HL-60/S4 (cell line): ENCODE data around the gene MLKL.
"Not testable (repeated sequence)": the region's sequence is repeated elsewhere in the genome, so short reads cannot be mapped to it uniquely, and the experiment has no call there.

Source experiments
- in situ Hi-C: fragments of 300-500 bp; cut with MboI; formaldehyde crosslinking; loops from 2 replicates; pipeline ENCODE4 v1.14.3; 2022; ENCODE audit warnings: low sequenced_read_pairs

Gene MLKL

DNA sequence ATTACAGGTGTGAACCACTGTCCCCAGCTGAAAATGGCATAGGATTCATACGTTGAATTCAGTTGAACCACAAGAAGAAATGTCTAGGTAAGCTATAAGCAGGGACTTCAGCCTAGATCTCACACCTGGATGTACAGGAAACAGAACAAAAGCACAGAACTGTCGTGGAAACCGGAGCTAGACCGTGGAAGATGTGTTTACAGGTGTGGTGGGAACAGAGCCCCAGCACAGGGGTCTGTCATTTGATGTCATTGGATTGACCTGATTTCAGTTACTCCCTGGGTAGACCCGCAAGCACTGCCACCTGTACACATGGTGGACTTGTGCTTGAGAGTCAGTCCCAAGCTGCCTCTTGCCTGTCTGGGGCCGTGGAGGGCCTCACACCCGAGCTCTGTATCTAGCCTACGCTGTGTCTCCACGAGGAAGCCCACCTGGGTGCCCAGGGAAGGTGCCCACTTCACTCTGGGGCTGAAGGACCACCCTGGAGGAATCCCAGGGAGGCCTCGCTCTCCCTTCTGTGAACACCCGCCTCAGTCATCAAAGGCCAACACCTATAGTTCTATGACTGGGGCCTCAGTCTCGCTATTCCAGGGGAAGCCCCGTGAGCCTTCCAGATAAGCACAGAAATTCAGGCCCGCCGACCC lies 32.2 kb upstream of the MLKL start:
- in situ Hi-C loops: no loop called here

DNA sequence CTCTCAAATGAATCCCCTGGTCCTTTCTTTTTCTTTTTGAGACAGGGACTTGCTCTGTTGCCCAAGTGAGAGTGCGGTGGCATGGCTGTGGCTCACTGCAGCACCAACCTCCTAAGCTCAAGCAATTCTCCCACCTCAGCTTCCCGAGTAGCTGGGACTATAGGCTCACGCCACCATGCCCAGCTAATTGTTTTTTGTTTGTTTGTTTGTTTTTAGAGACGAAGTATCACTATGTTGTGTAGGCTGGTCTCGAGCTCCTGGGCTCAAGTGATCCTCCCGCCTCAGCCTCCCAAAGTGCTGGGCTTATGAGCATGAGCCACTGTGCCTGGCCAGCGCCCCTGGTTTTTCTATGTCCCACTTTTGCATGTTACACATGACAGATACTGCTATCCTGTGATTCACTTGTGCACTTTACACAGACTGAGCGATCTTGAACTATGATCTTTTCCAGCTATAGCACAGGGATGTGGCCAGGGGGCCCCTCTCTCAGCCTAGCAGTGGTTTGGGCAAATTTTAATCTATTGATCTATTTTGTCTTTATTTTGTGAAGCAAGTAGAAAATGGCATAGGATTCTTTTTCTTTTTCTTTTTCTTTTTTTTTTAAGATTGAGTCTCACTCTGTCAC lies 31.3 kb upstream of the MLKL start:
- in situ Hi-C loops: no loop called here

- in situ Hi-C loops: no loop called here
These were observed 29.4 kb upstream of the MLKL start for GRCh38 chr16:74729783-74730683.

GRCh38 chr16:74727903-74728302 lies 27.2 kb upstream of the MLKL start:
- in situ Hi-C loops: no loop called here

- in situ Hi-C loops: no loop called here
These were observed 26.1 kb upstream of the MLKL start for GRCh38 chr16:74726716-74727115.

- in situ Hi-C loops: no loop called here
These were observed 25.2 kb upstream of the MLKL start for GRCh38 chr16:74725651-74726455.

- in situ Hi-C loops: no loop called here
These were observed 24.3 kb upstream of the MLKL start for GRCh38 chr16:74724820-74725549.

DNA sequence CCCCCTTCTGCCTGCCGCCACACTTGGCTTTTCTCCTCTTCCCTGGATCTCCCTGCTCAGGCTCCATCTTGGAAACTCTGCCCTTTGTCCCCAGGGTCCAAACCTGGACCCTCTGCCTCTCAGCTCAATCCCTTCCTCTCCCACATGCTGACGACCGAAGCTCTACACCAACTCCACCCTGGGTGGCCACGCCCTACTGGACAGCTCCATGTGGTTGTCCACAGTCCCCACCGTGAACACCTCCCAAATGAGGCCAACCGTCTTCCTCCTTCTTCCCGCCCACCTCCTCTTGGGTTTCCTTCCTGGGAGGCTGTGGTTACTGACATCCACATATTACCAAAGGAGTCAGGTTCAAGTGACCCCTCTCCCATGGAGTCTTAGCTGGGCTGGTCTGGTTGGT lies 22.6 kb upstream of the MLKL start:
- in situ Hi-C loops: no loop called here

- in situ Hi-C loops: not testable (repeated sequence)
These were observed 21.5 kb upstream of the MLKL start for GRCh38 chr16:74722156-74722555.

- in situ Hi-C loops: no loop called here
These were observed 21.1 kb upstream of the MLKL start for GRCh38 chr16:74721716-74722115.

- in situ Hi-C loops: no loop called here
These were observed 19.9 kb upstream of the MLKL start for GRCh38 chr16:74720579-74720978.

- in situ Hi-C loops: no loop called here
These were observed 18.3 kb upstream of the MLKL start for GRCh38 chr16:74718741-74719610.

DNA sequence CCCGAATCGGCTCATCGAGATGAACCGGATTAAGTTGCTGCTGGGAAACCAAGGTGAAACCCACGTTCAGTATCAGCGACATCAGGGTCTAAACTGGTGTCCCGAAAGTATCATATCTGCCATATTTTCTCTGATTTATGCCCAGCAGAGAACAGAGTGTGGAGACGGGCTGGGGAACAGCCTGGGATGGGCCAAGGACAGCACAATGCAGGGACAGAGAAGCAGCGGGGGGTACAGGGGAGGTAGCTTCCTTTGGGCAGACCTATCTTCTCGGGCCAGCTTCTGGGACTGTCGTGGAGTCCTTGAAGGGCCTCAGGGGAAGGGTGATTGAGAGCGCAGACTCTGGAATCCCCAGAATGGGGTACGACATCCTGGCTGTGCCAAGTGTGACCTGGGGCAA lies 17.5 kb upstream of the MLKL start:
- in situ Hi-C loops: no loop called here

DNA sequence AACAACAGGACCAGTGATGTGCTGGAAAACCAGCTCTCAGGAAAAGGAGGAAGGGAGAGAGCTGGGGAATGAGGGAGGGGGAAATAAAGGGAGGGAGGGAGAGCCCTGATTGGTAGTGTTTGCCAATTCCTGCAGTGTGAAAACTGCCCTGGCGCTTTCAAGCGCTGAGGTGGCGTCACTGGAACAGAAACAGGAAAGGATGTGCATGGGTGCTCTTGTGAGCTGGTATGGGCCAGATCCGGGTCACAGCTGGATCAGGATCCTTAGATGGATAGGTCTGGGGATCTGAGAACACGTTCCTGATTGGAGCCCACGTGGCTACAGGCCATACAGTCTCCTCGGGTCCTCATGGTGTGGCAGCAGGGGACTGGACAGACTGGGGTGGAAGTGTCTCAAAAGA lies 16.7 kb upstream of the MLKL start:
- in situ Hi-C loops: no loop called here

- in situ Hi-C loops: no loop called here
These were observed 15.7 kb upstream of the MLKL start for GRCh38 chr16:74716355-74716754.

DNA sequence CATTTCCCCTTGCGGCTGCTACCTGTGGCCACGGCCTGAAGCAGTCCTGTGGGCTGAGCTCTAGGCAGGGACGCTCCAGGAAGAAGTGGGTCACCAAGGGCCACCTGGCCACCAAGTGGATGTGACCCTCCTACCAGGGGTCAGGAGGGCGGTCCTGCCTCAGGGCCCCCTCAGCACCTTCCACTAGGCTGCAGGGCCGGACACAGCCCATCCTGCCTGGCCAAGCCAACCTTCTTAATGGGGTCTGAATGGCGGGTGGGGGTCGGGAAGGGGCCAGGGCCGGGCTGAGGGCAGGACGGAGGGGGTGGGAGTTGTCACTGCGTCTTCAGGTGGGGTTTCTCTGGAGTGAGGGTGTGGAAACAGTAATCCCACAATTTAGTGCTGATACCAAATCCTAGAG lies 13.2 kb upstream of the MLKL start:
- in situ Hi-C loops: no loop called here

- in situ Hi-C loops: no loop called here
These were observed 12.7 kb upstream of the MLKL start for GRCh38 chr16:74713325-74713724.

DNA sequence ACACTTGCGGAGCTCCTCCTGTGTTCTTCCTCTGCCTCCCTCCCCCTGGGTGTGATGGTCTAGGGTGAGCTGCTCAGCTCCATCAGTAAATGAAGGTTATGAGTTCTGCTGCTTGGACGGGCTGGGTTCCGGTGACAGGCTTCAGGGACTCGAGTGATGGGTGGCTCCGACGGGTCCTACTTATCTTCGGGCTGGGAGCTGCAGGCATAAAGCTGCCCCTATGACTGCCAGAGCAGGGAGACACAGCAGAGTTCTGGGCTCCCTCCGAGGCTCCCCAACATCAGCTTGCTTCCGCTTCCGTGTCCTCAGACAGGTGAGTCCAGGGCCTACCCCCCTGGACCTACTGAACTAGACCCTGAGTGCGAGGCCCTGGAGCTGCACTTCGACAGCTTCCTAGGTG lies 11.3 kb upstream of the MLKL start:
- in situ Hi-C loops: no loop called here

GRCh38 chr16:74710401-74710800 lies 9.7 kb upstream of the MLKL start:
- in situ Hi-C loops: no loop called here
